GM18508 (cell line): ENCODE data around the gene DNMBP.

Experiments
- ATAC-seq: cut with Tn5 transposase; IDR thresholded peaks from one replicate; pipeline ENCODE4 v1.9.1; 2021; ENCODE audit warnings: moderate number of reproducible peaks; ENCODE audit not compliant: insufficient read depth, unreplicated experiment

The DNMBP gene, protein sequence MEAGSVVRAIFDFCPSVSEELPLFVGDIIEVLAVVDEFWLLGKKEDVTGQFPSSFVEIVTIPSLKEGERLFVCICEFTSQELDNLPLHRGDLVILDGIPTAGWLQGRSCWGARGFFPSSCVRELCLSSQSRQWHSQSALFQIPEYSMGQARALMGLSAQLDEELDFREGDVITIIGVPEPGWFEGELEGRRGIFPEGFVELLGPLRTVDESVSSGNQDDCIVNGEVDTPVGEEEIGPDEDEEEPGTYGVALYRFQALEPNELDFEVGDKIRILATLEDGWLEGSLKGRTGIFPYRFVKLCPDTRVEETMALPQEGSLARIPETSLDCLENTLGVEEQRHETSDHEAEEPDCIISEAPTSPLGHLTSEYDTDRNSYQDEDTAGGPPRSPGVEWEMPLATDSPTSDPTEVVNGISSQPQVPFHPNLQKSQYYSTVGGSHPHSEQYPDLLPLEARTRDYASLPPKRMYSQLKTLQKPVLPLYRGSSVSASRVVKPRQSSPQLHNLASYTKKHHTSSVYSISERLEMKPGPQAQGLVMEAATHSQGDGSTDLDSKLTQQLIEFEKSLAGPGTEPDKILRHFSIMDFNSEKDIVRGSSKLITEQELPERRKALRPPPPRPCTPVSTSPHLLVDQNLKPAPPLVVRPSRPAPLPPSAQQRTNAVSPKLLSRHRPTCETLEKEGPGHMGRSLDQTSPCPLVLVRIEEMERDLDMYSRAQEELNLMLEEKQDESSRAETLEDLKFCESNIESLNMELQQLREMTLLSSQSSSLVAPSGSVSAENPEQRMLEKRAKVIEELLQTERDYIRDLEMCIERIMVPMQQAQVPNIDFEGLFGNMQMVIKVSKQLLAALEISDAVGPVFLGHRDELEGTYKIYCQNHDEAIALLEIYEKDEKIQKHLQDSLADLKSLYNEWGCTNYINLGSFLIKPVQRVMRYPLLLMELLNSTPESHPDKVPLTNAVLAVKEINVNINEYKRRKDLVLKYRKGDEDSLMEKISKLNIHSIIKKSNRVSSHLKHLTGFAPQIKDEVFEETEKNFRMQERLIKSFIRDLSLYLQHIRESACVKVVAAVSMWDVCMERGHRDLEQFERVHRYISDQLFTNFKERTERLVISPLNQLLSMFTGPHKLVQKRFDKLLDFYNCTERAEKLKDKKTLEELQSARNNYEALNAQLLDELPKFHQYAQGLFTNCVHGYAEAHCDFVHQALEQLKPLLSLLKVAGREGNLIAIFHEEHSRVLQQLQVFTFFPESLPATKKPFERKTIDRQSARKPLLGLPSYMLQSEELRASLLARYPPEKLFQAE (N-terminal part only)

DNA sequence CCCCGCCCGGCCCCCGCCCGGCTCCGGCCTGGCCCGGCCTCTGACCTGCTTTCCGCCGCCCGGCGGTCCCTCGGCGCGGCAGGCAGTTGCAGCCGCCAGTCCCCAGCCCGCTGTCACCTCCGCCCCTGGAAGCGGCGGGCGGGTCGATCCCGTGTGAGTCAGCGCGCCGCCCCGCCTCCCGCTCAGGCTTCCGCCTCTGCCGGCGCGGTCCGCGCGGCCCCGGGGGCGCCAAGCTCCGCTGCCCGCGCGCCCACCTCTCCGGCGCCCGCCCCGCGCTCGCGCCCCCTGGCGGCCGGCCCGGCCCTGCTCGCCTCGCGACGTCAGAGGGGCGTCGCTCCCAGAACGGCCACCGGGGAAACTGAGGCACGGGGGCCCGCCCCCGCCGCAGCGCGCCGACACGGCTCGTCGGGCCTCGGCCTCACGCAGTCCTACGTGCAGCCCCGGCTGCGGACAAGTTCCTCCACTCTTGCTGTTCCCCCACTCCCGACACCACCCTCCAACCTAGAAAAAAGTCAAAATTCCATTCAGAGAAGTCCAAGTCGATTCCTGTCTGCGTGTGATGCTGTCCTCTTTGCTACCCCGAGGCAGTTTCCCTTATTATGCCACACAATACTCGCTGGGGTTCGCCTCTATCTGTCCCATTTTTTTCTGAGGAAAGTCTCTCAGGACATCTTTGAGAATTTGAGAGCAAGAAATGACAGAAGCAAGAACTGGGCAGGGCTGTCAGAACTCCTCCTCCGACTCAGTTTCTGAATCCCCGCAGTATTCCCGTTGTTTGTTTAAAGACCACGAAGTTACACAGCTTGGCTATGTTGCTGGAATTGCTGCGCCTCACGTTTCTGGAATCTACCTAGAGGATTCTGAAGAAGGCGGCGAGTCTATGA, at the start of gene DNMBP:
TSS of gene DNMBP (minus strand) at position 155 of the 884 bp plus-strand sequence. CDS start 37,823 bp downstream, outside the sequence.
- ATAC-seq: no peak

DNA sequence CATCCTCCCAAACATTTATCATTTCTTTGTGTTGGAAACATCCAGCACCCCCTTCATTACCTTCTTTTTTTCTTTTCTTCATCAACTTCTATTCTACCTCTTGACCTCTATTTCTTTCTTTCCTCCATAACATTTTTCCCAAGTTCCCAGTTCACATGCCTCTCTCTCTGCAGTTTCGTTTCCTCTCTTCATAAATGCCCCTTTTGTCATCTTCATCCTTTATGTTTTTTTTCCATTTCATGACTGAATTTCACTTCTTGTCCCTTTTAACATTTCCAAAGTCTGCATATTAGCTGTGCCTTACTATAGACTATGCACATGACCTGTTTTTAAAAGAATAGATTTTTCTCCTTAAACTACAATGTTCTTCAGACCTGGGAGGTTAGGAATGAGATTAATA, 48.2 kb upstream of the DNMBP start:
- no peak for ATAC-seq

DNA sequence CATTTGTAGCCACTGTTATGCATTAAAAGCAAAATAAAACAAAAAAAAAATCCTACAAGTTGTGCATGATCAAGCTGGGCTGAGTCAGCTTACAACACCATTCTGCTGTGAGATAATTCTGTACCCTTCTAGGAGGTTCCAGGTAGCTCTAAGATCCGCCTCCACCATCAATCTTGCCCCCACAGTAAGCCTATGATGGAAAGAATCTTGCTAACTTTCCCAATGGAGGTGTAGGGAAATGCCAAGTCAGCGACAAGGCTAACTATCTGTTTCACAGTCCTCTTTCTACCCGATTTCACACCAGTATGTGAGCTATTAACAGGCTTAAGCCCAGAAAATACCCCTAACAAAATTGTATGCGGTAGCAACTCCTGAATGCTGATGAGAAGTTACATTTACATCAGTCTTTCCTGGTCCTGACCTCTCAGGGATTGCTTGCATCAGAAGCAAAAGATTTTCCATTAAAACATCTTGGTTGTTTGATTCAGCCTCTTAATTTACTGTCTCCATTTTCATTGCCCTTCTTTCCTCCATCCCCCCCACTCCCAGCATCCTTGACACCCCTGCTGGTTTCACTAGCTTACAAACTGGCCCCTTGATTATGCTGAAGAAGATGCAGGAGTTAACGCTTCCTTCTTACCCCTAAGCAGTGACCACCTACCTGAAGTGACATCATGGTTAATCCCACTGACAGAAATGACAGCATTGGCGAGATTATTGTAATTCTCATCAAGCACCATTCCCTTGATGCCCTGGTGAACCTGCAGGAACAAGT, 44.1 kb upstream of the DNMBP start:
- no peak for ATAC-seq

GRCh38 chr10:100046021-100046486, 36.3 kb upstream of the DNMBP start:
- no peak for ATAC-seq

DNA sequence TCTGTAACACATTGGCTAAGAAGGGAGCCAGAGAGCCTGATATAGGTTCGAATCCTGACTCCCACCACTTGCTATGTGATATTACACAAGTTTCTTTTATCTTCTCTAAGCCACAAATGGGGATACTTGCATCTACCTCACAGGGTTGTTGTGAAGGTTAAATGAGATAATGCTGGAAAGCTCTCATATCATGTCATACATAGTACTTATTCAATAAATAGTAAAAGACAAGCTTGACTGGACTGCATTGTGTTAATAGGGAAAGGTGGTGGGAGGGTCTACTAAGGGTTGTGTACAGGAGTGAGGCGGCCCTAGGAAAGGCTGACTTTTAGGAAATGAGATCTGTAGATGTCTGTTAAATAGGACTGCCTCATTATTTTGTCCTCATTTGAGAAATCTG, 35.8 kb upstream of the DNMBP start:
- no peak for ATAC-seq

DNA sequence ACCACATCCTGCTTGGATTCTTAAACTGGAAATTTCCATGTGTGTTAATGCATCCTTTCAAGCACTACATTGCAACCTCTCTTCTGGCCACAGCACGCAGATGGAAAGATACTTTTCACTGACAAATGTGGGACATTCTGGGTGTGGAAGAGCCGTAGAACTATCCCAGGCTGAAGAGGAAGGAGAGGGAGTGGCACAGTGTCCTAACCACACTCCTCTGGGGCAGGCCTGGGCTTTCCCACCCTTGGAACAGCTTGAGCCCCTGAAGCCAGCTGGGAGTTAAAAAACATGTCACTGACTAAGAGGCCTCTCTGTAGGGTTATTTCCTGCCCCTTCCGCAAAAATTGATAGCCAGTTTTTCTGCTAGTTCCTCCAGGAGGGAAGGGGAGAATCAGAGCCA, 34.0 kb upstream of the DNMBP start:
- ATAC-seq: no peak

DNA sequence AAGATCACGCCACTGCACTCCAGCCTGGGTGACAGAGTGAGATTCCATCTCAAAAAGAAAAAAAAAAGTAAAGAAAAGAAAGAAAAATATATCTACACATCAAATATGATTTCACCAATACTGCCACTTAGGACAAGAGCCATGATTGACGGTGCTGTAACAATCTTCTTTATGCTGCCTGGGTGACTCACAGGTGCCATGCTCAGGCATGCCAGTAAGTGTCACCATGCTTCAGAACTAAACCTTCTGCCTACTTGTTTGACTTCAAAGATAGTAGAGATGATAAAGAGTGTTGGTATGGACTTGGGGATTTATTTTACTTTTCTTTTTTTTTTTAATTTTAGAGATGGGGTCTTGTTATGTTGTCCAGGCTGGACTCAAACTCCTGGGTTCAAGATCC, 33.6 kb upstream of the DNMBP start:
- ATAC-seq: no peak

DNA sequence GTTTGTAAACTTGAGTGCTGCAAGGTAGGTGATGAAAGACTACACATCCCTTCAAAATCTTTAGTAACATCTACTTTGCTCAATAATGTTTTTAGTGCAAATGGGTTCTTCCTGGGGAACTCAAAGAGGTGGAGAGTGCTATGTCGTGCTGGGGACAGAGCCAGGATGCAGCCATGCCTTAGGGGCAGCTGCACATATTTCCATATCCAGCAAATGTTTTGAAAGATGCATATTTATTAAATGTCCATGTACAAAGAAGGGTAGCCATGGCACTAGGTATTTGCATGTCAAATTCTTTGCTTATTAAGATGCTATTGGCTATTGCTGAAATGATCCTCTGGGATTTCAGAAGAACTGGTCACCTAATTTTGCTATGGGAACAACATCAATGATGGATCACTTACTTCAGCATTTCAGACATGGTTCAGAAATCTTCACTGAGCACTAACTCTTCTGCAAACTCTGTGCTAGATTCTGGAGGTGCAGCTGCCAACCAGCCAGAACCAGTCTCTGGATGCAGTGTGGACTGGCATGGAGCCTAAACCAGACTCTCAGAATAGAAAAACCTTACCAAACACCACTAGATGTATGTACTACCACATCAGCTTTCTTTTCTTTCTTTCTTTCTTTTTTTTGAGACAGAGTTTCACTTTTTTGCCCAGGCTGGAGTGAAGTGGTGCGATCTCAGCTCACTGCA, 31.7 kb upstream of the DNMBP start:
- ATAC-seq: no peak

GRCh38 chr10:100038561-100039071, 28.9 kb upstream of the DNMBP start:
- ATAC-seq: no peak

DNA sequence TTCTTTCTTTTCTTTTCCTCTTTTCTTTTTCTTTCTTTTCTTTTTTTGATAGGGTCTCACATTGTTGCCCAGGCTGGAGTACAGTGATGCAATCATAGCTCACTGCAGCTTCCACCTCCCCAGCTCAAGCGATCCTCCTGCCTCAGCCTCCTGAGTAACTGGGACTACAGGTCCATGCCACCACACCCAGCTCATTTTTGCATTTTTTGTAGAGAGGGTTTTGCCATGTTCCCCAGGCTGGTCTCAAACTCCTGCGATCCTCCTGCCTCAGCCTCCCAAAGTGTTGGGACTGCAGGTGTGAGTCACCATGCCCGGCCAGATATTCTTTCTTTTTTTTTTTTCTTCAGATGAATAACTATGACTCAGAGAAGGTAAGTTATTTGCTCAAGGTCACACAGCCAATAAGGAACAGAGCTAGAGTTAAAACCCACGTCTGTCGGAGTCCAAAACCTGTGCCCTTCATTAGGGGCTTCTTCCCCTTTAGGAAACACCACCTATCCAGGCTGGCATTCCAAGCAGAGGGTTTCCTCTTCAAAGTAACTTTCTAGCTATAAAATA, 28.1 kb upstream of the DNMBP start:
- ATAC-seq: no peak

GRCh38 chr10:100036850-100037249, 27.1 kb upstream of the DNMBP start:
- no peak for ATAC-seq

DNA sequence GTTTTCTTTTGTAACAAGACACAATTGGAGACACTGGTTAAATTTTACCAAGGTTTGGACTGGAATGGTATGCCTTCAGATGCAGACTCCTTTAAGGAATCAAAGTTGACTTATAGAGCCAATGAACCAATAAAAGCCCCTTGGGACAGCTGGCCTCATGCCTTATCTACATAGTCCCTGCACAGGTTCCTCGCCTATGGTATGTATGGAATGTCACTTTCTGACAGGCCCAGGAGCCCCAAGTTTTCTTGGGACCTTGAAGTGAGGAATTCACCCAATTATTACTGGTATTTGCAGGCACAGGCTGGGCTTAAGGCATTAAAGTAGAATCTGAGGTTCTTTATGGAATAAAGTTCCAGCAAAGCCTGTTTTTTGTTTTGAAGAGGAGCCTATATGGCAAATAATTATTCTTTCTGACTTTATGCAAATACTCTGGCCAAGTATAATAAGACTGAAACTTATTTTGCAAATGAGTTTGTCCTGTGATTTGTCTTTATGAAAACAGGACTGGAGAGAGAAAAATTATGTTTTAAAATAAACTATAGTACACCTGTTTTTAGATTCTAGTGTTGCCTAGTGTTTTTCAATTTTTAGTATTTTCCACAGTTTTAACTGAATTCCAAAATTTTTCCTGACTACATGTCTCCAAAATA, 24.1 kb upstream of the DNMBP start:
- no peak for ATAC-seq

- ATAC-seq: no peak
Measured at GRCh38 chr10:100027416-100027815, 17.7 kb upstream of the DNMBP start.

GRCh38 chr10:100025576-100025975, 15.8 kb upstream of the DNMBP start:
- ATAC-seq: no peak

DNA sequence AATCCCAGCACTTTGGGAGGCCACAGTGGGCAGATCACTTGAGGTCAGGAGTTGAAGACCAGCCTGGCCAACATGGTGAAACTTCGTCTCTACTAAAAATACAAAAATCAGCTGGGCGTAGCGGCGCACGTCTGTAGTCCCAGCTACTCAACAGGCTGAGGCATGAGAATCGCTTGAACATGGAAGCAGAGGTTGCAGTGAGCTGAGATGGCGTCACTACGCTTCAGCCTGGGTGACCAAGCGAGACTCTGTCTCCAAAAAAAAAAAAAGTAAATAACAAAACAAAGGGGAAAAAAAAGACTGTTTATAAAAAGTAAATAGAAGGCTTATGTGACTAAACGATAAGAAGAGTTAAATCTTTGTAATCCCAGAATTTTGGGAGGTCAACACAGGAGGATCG, 15.0 kb upstream of the DNMBP start:
- ATAC-seq: no peak

GRCh38 chr10:100022403-100022802, 12.7 kb upstream of the DNMBP start:
- ATAC-seq: no peak

DNA sequence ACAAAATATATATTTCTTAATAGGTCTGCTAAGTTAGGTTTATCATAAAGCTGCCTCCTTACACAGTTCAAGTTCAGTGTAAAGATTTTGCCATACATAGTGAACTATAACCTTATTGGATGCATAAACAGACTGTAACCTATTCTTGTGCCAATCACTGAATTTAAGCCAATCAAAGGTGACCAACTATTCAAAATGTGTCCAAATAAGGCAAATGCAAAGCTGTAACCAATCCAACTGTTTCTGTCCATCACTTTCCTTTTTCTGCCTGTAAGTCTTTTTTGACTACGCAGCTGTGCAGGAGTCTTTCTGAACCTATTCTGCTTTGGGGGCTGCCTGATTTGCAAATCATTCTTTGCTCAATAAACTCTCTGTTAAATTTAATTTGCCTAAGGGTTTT, 11.6 kb upstream of the DNMBP start:
- no peak for ATAC-seq
